GM18868 (cell line): ENCODE results near the gene C15orf39.
"Not testable (repeated sequence)": the region's sequence is repeated elsewhere in the genome, so short reads cannot be mapped to it uniquely, and the experiment has no call there.

Experiments
- ATAC-seq: cut with Tn5 transposase; IDR thresholded peaks from one replicate; pipeline ENCODE4 v1.9.1; 2021; ENCODE audit warnings: mild to moderate bottlenecking, moderate library complexity; ENCODE audit not compliant: unreplicated experiment

Gene C15orf39

DNA sequence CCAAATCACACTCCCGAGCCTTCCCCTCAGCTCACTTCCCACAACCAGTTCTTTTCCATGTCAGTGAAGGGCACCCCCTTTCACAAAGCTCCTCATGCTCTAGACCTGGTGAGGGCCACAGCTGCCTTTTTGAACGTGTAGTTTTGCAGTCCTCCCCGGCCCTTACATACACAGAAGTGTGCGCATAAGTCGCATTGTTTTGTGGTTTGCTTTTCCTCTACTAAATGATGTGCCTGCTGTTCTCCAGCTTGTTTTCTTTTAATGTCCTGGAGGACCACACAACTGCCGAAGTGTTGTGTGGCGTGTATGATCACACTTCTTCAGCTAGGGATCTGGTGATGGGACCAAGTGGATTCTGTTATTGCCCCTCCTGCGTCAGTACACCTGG lies 7.6 kb downstream of the C15orf39 start:
- ATAC-seq, result no peak

DNA sequence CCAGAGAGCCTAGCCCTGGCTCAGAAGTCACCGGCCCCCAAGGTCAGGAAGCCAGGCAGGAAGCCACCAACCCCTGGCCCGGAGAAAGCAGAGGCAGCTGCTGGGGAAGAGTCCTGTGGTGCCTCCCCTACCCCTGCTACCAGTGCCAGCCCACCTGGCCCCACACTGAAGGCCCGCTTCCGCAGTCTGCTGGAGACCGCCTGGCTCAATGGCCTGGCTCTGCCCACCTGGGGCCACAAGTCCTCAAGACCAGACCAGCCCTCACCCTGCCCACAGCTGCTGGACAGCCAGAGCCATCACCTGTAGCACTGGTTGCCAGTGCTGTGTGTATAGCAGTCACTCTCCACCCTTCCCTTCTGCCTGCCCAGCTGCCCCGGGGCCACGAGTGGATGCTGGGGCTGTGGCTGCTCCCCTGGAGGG lies 9.1 kb downstream of the C15orf39 start:
- no peak for ATAC-seq

DNA sequence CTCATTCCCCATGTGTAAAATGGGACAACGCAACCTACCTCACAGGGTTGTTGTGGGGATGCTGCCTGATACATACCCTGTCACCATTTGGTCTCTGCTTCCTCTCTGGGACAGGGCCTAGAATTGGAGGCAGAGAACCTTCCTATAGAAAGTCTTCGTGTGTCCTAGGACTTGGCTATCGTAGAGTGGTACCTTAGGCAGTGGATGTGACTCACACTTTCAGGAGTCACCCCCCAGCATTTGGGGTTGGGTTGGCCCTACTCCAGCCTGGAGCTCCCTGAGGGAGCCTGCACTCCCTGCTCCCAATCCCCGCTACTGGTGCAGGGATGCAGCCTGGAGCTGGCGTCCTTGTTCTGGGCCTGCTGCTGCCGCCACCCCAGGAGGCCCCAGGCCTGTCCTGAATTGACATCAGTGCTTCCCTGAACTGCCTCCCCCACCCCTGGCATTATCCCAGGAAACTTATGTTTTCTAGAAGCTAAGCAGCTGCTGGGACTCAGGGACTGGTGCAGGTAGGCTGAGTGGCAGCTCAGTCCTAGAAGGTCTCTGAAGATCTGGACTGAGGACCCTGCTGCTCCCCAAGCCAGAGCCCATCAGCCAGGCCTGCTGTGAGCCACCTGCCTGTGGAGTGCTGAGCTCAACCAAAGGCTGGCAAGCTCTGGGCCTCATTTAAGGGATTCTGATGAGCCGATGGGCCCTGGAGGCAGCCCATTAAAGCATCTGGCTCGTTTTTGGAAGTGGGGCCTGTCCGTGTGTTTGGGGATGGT lies 9.9 kb downstream of the C15orf39 start:
- ATAC-seq, result no peak

DNA sequence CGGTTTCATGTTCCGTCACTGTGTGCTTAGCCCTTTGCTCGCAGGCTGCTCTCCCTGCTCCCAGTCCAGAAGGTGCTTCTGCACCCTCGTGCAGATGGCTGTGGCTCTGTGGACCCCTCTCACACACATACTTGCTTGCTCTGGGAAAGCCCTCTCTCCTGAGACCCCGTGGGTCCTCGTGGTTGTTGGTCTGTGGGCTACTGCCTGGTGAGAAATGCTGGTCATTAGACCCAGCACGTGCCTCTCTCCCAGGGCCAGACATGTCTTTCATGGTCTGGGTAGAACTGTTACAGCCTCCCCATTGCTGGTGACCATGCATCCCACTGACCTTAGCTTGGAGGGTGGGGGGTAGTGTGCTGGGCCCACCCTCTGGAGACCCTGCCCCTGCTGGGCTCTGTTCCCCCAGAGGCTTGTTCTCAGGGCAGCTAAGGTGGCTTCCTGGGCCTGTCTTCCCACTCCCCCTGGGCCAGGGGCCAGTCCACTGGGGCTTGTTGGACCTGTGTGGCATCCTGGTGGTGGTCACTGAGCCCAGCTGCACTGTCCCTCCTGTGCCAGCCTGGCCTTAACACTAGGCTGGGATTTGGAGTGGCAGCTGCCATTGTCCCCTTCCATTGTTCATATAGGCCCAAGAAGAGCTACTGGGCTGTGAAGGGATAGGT lies 10.6 kb downstream of the C15orf39 start:
- no peak for ATAC-seq

DNA sequence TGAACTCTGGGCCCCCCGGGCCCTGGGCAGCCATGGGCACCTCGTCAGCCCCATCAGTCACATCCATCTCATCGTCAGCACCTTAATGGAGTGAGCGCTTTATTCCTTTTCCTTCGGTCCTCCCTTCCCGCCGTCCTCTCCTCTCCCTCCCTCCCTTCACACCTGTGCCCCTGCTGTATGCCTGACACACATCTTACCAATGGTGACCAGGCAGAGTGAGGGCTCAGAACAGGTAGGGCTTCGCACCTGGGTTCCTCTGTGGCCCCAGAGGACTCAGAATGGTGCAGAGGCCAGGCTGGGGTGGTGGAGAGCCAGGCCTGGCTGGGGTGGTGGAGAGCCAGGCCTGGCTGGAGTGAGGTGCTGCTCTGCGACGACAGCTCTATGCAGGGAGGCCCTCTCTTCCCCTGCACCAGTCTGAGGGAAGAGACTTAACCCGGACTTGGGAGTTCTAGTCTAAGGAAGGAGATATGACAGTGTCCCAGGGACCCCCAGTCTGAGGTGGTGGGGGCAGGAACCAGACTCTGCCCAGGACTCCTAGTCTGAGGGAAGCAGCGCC lies 11.6 kb downstream of the C15orf39 start:
- ATAC-seq, result no peak

GRCh38 chr15:75213768-75214221 lies 12.1 kb downstream of the C15orf39 start:
- ATAC-seq, result no peak

DNA sequence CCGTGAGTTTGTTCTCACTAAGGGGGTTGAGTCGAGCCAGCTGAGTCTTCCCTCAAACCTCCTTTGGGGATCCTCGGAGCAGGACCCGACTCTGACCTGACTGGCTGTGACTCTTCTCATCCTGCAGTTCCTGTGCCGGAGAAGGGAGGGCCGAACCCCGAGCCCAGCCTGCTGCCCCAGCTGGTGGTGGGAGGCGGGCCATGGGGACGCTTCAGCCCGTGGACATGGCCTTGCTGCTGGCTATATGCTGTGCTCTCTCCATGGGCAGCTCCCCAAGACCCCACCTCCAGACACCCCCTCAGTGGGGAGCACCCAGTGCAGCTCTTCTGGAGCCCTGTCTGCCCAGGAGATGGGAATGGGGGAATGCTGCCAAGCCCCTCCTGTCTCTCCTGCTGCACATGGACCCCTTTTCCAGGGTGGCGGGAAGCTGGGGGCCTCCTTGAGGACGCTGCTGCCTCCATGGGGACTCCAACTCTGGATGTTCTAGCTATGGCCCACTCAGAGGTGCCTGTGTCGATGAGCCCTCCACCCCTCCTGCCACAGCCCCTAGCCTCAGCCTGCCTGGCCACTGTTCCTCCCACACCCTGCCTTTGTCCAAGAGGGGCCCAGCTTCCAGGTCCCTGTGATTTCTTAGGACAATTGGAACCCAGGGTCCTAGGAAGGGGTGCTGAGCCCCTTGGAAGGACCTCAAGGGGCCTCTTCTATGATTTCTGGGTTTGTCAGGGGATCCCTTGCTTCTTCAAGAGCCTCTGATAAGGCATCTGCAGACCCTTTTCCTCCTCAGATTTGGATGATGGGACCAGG lies 12.8 kb downstream of the C15orf39 start:
- no peak for ATAC-seq

GRCh38 chr15:75215107-75216004 lies 13.7 kb downstream of the C15orf39 start:
- ATAC-seq, result no peak

DNA sequence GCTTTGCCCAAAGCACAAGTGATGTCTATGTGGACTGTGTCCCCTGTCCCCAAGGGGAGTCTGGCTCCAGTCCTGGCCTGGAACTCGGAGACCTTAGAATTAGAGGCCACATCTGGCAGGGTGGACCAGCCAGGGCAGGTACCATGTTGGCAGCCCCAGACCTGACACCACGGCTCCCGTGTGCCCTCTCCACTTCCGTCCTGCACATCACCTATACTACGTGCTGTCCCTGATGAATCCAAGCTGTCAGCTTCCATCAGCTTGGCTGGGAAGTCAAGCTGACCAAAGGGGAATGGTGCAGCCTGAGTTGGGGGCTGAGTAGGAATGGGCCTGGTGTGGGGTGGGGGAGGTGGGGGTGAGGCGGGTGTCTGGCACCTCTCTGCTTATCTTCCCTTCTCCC lies 15.3 kb downstream of the C15orf39 start:
- no peak for ATAC-seq

- not testable (repeated sequence) for ATAC-seq
Observed at GRCh38 chr15:75217574-75217973, 15.9 kb downstream of the C15orf39 start.

- not testable (repeated sequence) for ATAC-seq
Observed at GRCh38 chr15:75219507-75219929, 17.8 kb downstream of the C15orf39 start.

DNA sequence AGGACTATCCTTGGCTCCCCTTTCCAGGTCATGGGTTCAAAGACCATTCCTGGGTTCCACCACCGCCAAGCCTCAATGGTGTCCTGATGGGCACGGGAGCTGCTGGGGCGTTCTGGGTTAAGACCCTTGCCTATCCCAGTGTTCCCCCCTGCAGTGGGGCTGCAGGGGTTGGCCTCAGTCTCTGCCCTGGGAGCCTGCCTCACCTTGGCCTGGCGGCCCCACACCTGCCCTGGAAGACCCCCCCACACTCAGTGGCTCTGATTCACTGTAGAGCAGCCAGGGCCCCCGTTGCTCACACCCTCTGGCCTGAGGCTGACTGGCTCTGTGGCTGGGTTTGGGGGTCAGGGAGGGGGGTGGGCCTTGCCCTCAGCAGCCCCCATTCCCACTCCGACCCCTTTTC lies 22.0 kb downstream of the C15orf39 start:
- ATAC-seq, result no peak

DNA sequence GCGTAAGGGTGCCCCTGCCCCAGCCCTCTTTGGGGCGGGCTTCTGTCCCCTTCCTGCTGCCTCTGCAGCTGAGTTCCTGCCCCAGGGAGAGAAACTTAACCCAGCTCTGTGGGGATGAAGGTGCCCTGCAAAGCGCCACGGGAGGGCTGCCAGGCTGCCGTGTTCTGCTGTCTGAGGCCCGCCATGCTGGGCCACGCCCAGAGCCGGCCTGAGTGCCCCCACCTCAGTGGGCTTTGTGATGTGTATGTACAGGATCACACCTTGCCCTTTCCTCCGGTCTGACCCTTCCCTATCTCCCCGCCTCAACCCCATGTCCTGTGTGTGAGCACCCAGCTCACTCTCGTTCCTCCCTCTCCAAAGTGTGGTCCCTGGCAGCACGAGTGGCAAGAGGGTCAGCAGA lies 22.6 kb downstream of the C15orf39 start:
- no peak for ATAC-seq

DNA sequence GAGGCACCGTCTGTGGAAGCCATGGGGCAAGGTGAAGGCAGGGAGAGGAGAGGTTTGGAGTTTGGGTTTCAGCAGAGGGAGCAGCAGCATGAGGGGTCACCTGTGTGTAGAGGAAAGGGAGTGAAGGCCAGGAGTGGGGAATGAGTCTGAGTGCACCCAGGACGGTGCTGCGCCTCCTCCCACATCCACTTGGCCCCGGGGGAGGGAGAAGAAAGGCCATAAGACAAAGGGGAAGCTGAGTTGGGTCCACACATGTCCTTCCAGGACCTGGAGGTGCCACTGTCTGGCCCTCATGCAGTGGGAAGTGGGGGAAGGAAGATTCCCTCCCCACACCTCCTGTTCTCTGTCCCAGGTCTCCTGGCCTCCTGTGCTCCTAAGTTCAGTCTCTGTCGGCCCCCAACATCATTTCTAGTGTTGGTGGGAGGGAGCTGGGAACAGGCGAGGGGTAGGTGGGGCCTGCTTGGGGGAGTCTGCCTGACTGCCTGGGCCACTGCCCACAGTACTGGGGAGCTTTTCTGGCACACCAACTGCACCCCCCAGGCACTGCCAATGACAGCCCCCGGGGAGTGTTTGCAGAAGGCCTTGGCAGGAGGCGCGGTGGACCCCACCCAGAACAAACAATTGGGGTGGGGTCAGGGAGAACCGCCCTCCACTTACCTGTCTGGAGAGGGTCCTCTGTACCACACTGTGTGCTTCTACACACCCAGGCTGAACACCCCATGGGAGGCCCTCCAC lies 23.6 kb downstream of the C15orf39 start:
- not testable (repeated sequence) for ATAC-seq

GRCh38 chr15:75225951-75226732 lies 24.5 kb downstream of the C15orf39 start:
- no peak for ATAC-seq

DNA sequence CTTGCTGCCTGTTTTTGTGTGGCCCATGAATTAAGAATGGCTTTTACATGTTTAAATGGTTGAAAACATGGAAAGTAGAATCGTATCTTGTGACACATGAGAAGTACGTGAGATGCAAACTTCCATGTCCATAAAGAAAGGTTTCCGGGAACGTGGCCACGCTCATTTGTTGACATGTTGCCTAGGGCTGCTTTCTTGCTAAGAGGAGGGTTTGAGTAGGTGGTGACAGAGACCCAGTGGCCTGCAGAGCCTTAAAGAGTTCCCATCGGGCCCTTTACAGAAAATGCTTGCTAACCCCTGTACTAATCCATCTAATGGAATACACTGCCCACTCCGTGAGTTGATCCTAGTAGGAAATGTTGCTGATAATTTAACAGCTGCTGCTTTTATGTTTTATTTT lies 25.4 kb downstream of the C15orf39 start:
- ATAC-seq, result not testable (repeated sequence)

DNA sequence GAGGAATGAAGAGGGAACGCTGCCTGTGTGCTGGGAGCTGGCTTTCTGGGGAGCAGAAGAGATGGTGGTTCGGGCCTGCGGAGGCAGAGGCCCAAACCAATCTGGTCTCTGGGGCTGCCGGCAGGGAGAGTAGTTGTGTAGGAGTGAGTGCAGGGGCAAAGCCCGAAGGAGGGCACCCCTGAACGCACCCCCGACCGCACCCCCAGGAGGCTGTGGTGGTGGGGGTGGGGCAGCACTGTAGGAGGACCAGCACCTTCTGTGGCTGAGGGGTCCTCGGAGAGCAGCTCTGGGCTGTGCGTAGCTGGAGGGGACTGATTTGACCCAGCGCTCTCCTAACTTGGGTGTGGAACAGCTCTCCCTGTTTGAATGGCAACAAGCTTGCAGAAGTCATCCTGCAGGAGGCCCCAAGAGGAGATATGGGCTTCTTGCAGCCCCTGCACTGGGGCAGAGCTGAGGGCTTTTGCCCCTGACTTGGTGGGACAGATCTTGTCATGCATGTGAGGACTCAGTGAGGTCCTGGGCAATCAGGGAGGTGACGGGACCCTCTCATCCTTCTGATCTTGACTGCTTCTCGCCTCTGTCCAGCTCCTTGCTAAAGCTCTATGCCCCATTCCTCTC lies 26.1 kb downstream of the C15orf39 start:
- ATAC-seq, result no peak

- ATAC-seq, result no peak
Observed at GRCh38 chr15:75228787-75229186, 27.1 kb downstream of the C15orf39 start.
